Osteoblast (primary cell): Measurements from ENCODE around the gene HYOU1. TPM values are rescaled to one million over a fixed set of nuclear protein-coding genes. Genes with fewer than 3 reads are reported as not detected.
"Not testable (repeated sequence)": the region's sequence is repeated elsewhere in the genome, so short reads cannot be mapped to it uniquely, and the experiment has no call there.

Source experiments
- DNase-seq: peaks from one replicate; pipeline ENCODE4 v3.0.0; 2011; ENCODE audit warnings: low spot score, mixed read lengths; ENCODE audit not compliant: insufficient read length; ENCODE audit errors: missing footprints
- H2AFZ ChIP-seq: 2 replicates; pipeline ENCODE4 v1.6.0; 2011; ENCODE audit warnings: mild to moderate bottlenecking, low read length
- H3K27ac ChIP-seq: 2 replicates; pipeline ENCODE4 v1.5.1; 2011; ENCODE audit warnings: mild to moderate bottlenecking, low read depth, low read length, moderate library complexity
- H3K27me3 ChIP-seq: 2 replicates; pipeline ENCODE4 v1.6.0; 2012; ENCODE audit warnings: mild to moderate bottlenecking, control low read depth, inconsistent platforms, low read length, moderate library complexity; ENCODE audit not compliant: insufficient read depth
- H3K36me3 ChIP-seq: 2 replicates; pipeline ENCODE4 v1.5.1; 2011; ENCODE audit warnings: mild to moderate bottlenecking, low read length, control low read depth, moderate library complexity; ENCODE audit not compliant: insufficient read depth
- H3K4me1 ChIP-seq: 2 replicates; pipeline ENCODE4 v1.5.1; 2011; ENCODE audit warnings: mild to moderate bottlenecking, low read length, control low read depth, moderate library complexity; ENCODE audit not compliant: insufficient read depth
- H3K4me2 ChIP-seq: 2 replicates; pipeline ENCODE4 v1.6.0; 2011; ENCODE audit warnings: mild to moderate bottlenecking, low read length; ENCODE audit not compliant: insufficient read depth
- H3K4me3 ChIP-seq: fragments of 200-600 bp; sonication (generic); 3 replicates; pipeline ENCODE4 v1.5.1; 2012; ENCODE audit warnings: mild to moderate bottlenecking, low read length, inconsistent platforms; ENCODE audit not compliant: insufficient read depth
- H3K79me2 ChIP-seq: 2 replicates; pipeline ENCODE4 v1.6.0; 2012; ENCODE audit warnings: mild to moderate bottlenecking, low read length, control low read depth, inconsistent platforms; ENCODE audit not compliant: insufficient read depth
- H3K9me3 ChIP-seq: 2 replicates; pipeline ENCODE4 v1.5.1; 2011; ENCODE audit warnings: low read depth, low read length, control low read depth
- H4K20me1 ChIP-seq: 2 replicates; pipeline ENCODE4 v1.6.0; 2012; ENCODE audit warnings: mild to moderate bottlenecking, low read length, control low read depth; ENCODE audit not compliant: insufficient read depth
- CTCF ChIP-seq: IDR thresholded peaks from 2 replicates; pipeline ENCODE4 v1.5.1; 2011; ENCODE audit warnings: mild to moderate bottlenecking, low read depth, low read length, moderate library complexity; ENCODE audit errors: extremely low read depth
- total RNA-seq: library from RNA; depleted of rRNA; stranded (reverse); fragments of >200 nt; gene quantifications from 2 replicates; pipeline ENCODE4 v1.2.3, GENCODE V29; 2012

HYOU1 gene
- total RNA-seq, 1 donor = 117 TPM

GRCh38 chr11:119038884-119039283 is 18.1 kb downstream of the HYOU1 start:
- H3K9me3 ChIP-seq = no peaks in the 10 kb centered on the region
- no peak overlapping the region for H3K27ac ChIP-seq
- no peak overlapping the region for H3K4me3 ChIP-seq
- no peaks in the 10 kb centered on the region for H4K20me1 ChIP-seq
- no peak overlapping the region for H2AFZ ChIP-seq
- DNase-seq = no peak
- no peaks in the 10 kb centered on the region for H3K36me3 ChIP-seq
- no peak overlapping the region for H3K4me2 ChIP-seq
- H3K4me1 ChIP-seq = no peaks in the 10 kb centered on the region
- TF ChIP-seq CTCF = no peak
- H3K79me2 ChIP-seq = no peaks in the 10 kb centered on the region
- no peaks in the 10 kb centered on the region for H3K27me3 ChIP-seq

GRCh38 chr11:119034813-119035212 is 22.2 kb downstream of the HYOU1 start:
- Histone ChIP-seq H3K27ac (no peak overlapping the region), H3K4me2 (no peak overlapping the region), H3K4me1 (peaks cover 4% of the 10 kb centered on the region), H3K9me3 (no peaks in the 10 kb centered on the region), H3K79me2 (no peaks in the 10 kb centered on the region), H3K27me3 (no peaks in the 10 kb centered on the region), H4K20me1 (no peaks in the 10 kb centered on the region), H3K4me3 (no peak overlapping the region), H2AFZ (no peak overlapping the region), H3K36me3 (no peaks in the 10 kb centered on the region)
- no peak for DNase-seq
- no peak for TF ChIP-seq CTCF

- DNase-seq, H3K9me3 ChIP-seq: not testable (repeated sequence)
Observed at GRCh38 chr11:119033421-119033820, 23.6 kb downstream of the HYOU1 start.

GRCh38 chr11:119031912-119032280 is 25.1 kb downstream of the HYOU1 start:
- no peak for DNase-seq
- no peaks in the 10 kb centered on the region for H3K9me3 ChIP-seq
- H3K4me1 ChIP-seq = peaks cover 10% of the 10 kb centered on the region
- H3K4me3 ChIP-seq = no peak overlapping the region
- H3K4me2 ChIP-seq = no peak overlapping the region
- H3K79me2 ChIP-seq = no peaks in the 10 kb centered on the region
- TF ChIP-seq CTCF = no peak
- H3K27me3 ChIP-seq = no peaks in the 10 kb centered on the region
- no peaks in the 10 kb centered on the region for H4K20me1 ChIP-seq
- no peak overlapping the region for H3K27ac ChIP-seq
- no peaks in the 10 kb centered on the region for H3K36me3 ChIP-seq
- peak overlapping the region; percentile 6 for H2AFZ ChIP-seq

More at GRCh38 chr11:119033421-119033820, 23.6 kb downstream of the HYOU1 start:
- H3K4me3 ChIP-seq, H2AFZ ChIP-seq, H3K4me1 ChIP-seq, H3K4me2 ChIP-seq, H3K27ac ChIP-seq, H3K27me3 ChIP-seq, H3K36me3 ChIP-seq, H4K20me1 ChIP-seq, H3K79me2 ChIP-seq: not testable (repeated sequence)
